ENCODE results near the gene ID4. TPM values are rescaled to one million over a fixed set of nuclear protein-coding genes. Genes with fewer than 3 reads are reported as not detected.

Gene ID4
- total and polyA plus RNA-seq, 2 of the 8 experiments (the other 6 are each of a cell fraction or from before 2014, with no cell fraction given), result 2.0 to 8.3 TPM

DNA sequence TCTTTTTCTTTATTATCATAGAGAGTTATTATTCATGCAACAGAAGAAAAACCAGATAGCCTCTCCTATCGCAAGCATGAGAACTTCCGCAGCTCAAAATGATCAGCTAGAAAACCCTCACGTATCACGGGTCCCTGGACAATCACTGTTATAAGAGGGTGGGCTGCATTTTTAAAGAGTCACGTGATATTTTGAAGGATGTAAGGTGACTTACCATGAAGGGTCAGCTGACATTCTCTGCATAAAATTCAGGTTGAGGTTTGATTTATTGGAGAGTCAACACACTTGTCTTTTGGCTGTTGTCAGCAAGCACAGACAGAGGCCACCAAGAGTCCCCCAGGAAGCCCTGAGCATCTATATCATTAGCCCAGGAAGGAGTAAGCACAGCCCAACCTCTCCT is 39.5 kb downstream of the ID4 start:
- Histone ChIP-seq H2AFZ (ENCODE audit: low read length) (no peak overlapping the region), H3K4me1 (replicated peaks in 1 of 4; ENCODE audit: control insufficient read depth in 3 of 4, insufficient read depth in 4 of 4, low read length in 3 of 4) (no peaks in the 10 kb centered on the region), H4K91ac (replicated peaks; ENCODE audit: insufficient read length, low read length) (no peak overlapping the region), H3K56ac (replicated peaks; ENCODE audit: insufficient read length, low read depth, low read length) (no peak overlapping the region), H3K36me3 (ENCODE audit: control insufficient read depth in 2 of 4, insufficient read depth in 4 of 4, low read length in 3 of 4) (no peaks in the 10 kb centered on the region), H2BK20ac (ENCODE audit: low read length) (no peak overlapping the region), H3K4me3 (ENCODE audit: extremely low read depth in 1 of 4, insufficient read depth in 2 of 4, low read depth in 3 of 4, low read length in 4 of 4) (no peak overlapping the region), H3K27ac (ENCODE audit: low read depth, low read length) (no peak overlapping the region), H2AK5ac (ENCODE audit: low read depth, low read length) (no peak overlapping the region), H4K20me1 (replicated peaks in 1 of 2; ENCODE audit: control insufficient read depth in 1 of 2, insufficient read depth in 2 of 2, low read length in 2 of 2) (no peaks in the 10 kb centered on the region), H3K79me1 (ENCODE audit: low read depth, low read length) (no peaks in the 10 kb centered on the region), H3K18ac (ENCODE audit: extremely low read depth, low read length) (no peak overlapping the region), H3K4ac (replicated peaks; ENCODE audit: insufficient read length, low read depth, low read length) (no peak overlapping the region), H3K14ac (ENCODE audit: insufficient read length) (no peak overlapping the region), H3K27me3 (replicated peaks in 1 of 4; ENCODE audit: control insufficient read depth in 3 of 4, extremely low read depth in 1 of 4, insufficient read depth in 3 of 4, low read length in 3 of 4) (no peaks in the 10 kb centered on the region), H3K23me2 (ENCODE audit: low read depth, low read length) (no peaks in the 10 kb centered on the region), H2BK5ac (ENCODE audit: low read depth, low read length) (no peak overlapping the region), H2BK12ac (ENCODE audit: low read depth, low read length) (no peak overlapping the region), H4K8ac (ENCODE audit: extremely low read depth, insufficient read depth, low read length) (no peak overlapping the region), H3K9me3 (ENCODE audit: insufficient read depth in 2 of 2, low read depth in 1 of 2, low read length in 1 of 2) (no peaks in the 10 kb centered on the region), H3K23ac (ENCODE audit: insufficient read length) (no peak overlapping the region), H3K4me2 (ENCODE audit: insufficient read depth in 1 of 2, low read depth in 2 of 2, low read length in 2 of 2) (no peak overlapping the region), H4K5ac (ENCODE audit: insufficient read length, low read depth, low read length) (no peak overlapping the region), H2BK15ac (ENCODE audit: low read length) (no peak overlapping the region), H3K79me2 (ENCODE audit: control insufficient read depth in 1 of 2, insufficient read depth in 2 of 2, low read length in 2 of 2) (no peaks in the 10 kb centered on the region), H2BK120ac (replicated peaks; ENCODE audit: low read depth, low read length) (no peak overlapping the region), H3K9ac (replicated peaks in 1 of 4; ENCODE audit: extremely low read depth in 1 of 4, low read depth in 3 of 4, low read length in 3 of 4) (no peak overlapping the region)
- POLR2A ChIA-PET (ENCODE audit: partially characterized antibody), result no interaction called here
- 88% methylated on average over 5 of the region's 5 CpGs; no CpG with 5 or more reads in 1 of the 2 experiments for WGBS, 2 experiments (ENCODE audit: extremely low coverage in 1 of 2, insufficient coverage in 1 of 2, insufficient read length in 1 of 2, insufficient replicate concordance in 2 of 2, low coverage in 1 of 2, low lambda C conversion rate in 2 of 2, missing lambda C conversion rate in 1 of 2)
- FAIRE-seq (no peak), DNase-seq (ENCODE audit: low read depth in 1 of 2, low spot score in 2 of 2) (no peak)
- no peak for TF ChIP-seq FOSL1 (IDR thresholded peaks at IDR 0.05; ENCODE audit: insufficient read depth, low read depth, low read length)
- TF ChIP-seq KDM4A (IDR thresholded peaks at IDR 0.05; ENCODE audit: low read depth, low read length, severe bottlenecking), result no peak
- TF ChIP-seq USF2 (IDR thresholded peaks at IDR 0.05; ENCODE audit: low read length), result no peak
- TF ChIP-seq PHF8 (conservative IDR thresholded peaks at IDR 0.05; ENCODE audit: low read depth, low read length), result no peak
- no peak for TF ChIP-seq TBP (IDR thresholded peaks at IDR 0.05; ENCODE audit: low read depth, low read length)
- TF ChIP-seq EP300 (IDR thresholded peaks at IDR 0.05; ENCODE audit: borderline replicate concordance in 1 of 2, low read depth in 2 of 2, low read length in 2 of 2), result no peak
- no peak for TF ChIP-seq SIN3A (conservative IDR thresholded peaks at IDR 0.05 in 1 of 2, IDR thresholded peaks at IDR 0.05 in 1 of 2; ENCODE audit: low read depth in 1 of 2, low read length in 2 of 2)
- TF ChIP-seq KDM5A (IDR thresholded peaks at IDR 0.05; ENCODE audit: low read length), result no peak
- no peak for TF ChIP-seq EZH2 (IDR thresholded peaks at IDR 0.05; ENCODE audit: low read depth, low read length, severe bottlenecking)
- TF ChIP-seq BRCA1 (IDR thresholded peaks at IDR 0.05; ENCODE audit: low read depth, low read length), result no peak
- TF ChIP-seq NRF1 (IDR thresholded peaks at IDR 0.05; ENCODE audit: low read depth, low read length), result no peak
- no peak for TF ChIP-seq JUND (IDR thresholded peaks at IDR 0.05; ENCODE audit: low read length)
- no peak for TF ChIP-seq RBBP5 (IDR thresholded peaks at IDR 0.05; ENCODE audit: borderline replicate concordance, low read depth, low read length)
- CTCF ChIA-PET (ENCODE audit: partially characterized antibody), result interaction anchor here (0.7 to 1.3 kb wide), 7 partner anchors 24 to 880 kb away, joined by 3 to 5 read pairs (median 3); no protein-coding TSS in a partner anchor

Measured in H1 (cell line).